Vagina (tissue), 2 donors: ENCODE data around the gene TMEM245.

ENCODE experiments used
- POLR2A ChIP-seq, 2 donors: fragments of 450-650 bp; IDR thresholded peaks; one replicate each; pipeline ENCODE4 v1.6.1; 2017; ENCODE audit warnings: antibody characterized with exemption in 2 of 2, mild to moderate bottlenecking in 2 of 2, moderate library complexity in 2 of 2
- TF ChIP-seq, protein P1 (sequence below), 3 experiments: fragments of 450-650 bp in 2 of 3; fragments of 200-600 bp in 1 of 3; sonication (generic) in 1 of 3; IDR thresholded peaks; one replicate each; pipeline ENCODE4 v1.5.1; 2017 to 2019; ENCODE audit warnings: antibody characterized with exemption in 3 of 3, mild to moderate bottlenecking in 2 of 3, moderate library complexity in 2 of 3

DNA sequence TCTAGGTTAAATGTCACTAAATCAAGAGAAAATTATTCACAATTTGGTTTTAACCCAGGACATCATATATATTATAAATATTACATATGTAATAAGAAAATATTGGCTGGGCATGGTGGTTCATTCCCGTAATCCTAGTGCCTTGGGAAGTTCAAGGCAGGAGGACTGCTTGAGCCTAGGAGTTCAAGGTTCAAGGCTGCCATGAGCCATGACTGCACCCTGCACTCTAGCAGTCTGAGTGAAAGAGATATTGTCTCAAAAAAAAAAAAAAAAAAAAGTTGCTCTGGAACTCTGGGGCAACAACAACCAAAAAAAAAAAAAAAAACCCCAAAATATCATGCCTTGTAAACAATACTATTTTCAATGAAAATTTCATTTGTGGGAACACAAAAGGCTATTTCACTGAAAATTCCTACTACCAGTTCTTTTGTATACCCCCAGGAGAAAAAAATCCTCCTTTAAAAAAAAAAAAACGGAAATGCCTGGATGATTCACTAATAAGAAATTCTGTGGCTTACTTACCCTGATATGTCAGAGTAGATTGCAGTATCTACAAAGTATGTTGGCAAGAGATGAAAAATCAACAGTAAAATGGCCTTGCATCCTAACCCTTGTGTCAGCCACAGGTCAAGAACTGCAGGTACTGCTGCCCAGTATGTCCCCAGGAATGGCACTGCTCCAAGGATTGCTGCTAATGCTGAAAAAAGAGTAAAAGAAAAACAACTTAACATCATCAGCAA, 83.9 kb downstream of the TMEM245 start:
- TF ChIP-seq POLR2A (IDR thresholded peaks at IDR 0.05), result no peak
- TF ChIP-seq, protein P1, sequence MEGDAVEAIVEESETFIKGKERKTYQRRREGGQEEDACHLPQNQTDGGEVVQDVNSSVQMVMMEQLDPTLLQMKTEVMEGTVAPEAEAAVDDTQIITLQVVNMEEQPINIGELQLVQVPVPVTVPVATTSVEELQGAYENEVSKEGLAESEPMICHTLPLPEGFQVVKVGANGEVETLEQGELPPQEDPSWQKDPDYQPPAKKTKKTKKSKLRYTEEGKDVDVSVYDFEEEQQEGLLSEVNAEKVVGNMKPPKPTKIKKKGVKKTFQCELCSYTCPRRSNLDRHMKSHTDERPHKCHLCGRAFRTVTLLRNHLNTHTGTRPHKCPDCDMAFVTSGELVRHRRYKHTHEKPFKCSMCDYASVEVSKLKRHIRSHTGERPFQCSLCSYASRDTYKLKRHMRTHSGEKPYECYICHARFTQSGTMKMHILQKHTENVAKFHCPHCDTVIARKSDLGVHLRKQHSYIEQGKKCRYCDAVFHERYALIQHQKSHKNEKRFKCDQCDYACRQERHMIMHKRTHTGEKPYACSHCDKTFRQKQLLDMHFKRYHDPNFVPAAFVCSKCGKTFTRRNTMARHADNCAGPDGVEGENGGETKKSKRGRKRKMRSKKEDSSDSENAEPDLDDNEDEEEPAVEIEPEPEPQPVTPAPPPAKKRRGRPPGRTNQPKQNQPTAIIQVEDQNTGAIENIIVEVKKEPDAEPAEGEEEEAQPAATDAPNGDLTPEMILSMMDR (IDR thresholded peaks at IDR 0.05), result no peak
